ENCODE results near the gene IL31RA.
"Not testable (repeated sequence)": the region's sequence is repeated elsewhere in the genome, so short reads cannot be mapped to it uniquely, and the experiment has no call there.

IL31RA gene

DNA sequence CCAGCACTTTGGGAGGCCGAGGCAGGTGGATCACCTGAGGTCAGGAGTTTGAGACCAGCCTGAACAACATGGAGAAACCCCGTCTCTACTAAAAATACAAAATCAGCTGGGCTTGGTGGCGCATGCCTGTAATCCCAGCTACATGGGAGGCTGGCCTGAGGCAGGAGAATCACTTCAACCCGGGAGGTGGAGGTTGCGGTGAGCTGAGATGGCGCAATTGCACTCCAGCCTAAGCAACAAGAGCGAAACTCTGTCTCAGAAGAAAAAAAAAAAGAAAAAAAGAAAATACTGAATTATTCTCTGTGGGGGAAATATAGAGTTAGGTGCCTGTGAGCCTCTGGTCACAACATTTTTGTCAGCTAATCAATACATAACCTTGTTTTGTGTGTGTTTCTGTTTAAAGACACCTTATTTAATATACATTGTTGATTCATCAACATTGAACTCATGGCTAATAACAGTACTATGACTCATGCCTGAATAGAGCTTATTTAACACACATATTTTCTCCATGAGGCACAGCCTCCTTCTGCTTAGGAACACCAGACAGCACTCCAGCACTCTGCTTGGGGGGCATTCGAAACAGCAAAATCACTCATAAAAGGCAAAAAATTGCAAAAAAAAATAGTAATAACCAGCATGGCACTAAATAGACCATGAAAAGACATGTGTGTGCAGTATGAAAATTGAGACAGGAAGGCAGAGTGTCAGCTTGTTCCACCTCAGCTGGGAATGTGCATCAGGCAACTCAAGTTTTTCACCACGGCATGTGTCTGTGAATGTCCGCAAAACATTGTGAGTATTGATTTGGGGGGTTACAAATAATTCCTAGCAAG is at the start of gene IL31RA:
IL31RA (plus strand) TSS at position 519 of the 836 bp plus-strand sequence; CDS start at position 733, 214 bp downstream.
- no peak for DNase-seq

DNA sequence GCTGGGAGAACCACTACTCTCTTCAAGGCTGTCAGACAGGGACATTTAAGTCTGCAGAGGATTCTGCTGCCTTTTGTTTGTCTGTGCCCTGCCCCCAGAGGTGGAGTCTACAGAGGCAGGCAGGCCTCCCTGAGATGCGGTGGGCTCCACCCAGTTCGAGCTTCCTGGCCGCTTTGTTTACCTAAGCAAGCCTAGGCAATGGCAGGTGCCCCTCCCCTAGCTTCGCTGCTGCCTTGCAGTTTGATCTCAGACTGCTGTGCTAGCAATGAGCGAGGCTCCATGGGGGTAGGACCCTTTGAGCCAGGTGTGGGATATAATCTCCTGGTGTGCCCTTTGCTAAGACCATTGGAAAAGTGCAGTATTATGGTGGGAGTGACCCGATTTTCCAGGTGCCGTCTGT is 42.3 kb upstream of the IL31RA start:
- DNase-seq: not testable (repeated sequence)

DNA sequence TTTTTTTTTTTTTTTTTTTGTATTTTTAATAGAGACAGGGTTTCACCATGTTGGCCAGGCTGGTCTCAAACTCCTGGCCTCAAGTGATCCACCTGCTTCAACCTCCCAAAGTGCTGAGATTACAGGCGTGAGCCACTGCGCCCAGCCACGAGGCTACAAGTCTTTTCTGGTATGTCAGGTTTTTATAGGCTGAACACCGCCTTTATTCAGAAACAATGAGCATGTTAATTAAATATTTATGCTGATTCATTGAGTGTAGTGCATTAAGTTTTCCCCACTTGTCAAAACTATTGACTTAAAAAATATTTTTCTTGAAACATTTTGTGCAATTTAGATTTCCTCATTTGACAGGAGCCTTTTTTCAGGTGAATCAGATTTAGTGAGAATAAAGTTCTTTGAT is 35.2 kb upstream of the IL31RA start:
- DNase-seq: not testable (repeated sequence)

DNA sequence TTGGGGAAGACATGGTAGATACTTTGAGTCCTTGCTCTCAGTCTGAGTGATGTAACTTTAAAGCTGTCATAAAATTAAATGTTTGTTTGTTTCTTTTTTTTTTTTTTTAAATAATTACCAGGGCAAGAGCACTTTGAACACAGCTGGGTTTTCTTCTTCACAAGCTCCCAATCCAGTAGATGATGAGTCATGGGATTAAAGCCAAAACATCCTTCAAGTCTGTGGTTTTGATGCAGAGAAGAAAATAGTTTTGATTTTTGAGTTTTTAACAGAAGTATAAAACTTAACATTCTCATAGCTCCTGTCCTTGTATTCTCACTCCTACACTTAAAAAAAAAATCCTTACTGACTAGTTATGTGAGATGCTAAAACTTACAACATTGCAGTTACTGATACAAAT is 34.8 kb upstream of the IL31RA start:
- no peak for DNase-seq

DNA sequence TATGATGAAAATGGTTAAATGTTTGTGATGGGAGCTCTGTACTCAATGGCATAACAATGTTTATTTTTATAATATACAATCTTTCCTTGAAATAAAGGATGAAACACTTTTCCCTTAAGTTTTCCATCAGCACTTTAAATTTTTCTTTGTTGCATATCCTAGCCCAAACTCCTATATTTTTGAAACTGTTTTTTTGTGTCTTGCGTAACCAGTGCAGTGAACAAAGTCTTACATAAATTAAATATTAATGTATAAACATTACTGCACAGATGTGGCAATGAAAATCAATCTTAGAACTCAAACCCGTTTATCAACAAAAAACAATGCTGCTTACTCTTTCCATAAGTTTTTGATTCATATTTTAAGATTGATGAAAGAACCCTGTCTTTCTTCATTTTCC is 34.1 kb upstream of the IL31RA start:
- DNase-seq: no peak

DNA sequence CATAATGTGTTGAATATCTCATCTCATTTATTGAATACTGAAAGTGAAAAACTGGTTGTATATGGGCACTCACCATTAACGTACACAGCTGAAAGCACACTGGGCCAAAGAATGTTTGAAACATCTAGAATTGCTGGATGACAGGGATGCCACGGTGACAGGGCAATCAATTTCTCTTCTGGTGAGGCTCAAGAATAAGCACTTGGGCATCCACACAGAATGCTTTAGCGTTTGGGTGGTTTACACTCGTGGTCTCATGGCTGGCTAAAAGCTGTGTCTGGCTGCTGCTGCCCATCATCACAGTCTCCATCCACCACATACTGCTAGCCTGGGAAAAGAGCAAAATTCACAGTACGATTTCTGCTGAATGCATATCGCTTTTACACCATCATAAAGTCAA is 30.7 kb upstream of the IL31RA start:
- DNase-seq: no peak

DNA sequence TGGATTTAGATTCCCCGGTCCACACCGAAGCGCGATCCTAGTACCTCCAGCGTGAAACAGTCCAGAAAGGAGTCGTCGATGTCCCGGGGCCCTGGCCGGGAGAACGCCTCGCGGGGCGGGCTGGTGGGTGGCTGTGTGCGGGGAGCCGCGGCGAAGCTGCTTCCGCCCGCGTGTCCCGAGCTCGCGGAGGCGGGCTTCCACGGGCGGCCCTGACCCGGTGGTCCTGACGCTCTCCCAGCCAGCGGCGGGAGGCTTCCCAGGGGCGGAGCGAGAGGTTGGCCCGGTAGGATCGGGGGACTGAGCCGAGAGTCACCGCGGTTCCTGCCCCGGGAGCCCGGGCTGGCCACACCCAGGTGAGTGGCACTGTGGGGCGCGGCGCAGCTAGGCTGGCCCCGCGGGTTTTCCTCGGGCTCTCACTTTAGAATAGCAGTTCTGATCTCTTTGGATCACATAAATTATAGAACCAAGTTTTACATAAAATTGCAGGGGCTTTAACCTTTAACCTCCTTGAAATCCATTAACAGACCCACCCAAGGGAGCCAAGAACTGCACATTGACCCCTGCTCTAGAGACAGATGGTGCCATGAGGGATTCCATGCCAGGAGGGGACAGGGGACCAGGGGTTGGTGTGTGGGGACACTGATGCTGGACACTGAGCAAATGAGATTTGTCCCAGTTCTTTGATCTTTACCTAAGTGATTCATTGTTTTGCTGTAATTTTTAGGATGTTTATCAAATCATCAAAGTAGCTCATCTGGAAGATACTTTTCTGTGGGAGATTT is 29.2 kb upstream of the IL31RA start:
- DNase-seq: peak in 2 of 6 experiments; percentile 3 to 5

DNA sequence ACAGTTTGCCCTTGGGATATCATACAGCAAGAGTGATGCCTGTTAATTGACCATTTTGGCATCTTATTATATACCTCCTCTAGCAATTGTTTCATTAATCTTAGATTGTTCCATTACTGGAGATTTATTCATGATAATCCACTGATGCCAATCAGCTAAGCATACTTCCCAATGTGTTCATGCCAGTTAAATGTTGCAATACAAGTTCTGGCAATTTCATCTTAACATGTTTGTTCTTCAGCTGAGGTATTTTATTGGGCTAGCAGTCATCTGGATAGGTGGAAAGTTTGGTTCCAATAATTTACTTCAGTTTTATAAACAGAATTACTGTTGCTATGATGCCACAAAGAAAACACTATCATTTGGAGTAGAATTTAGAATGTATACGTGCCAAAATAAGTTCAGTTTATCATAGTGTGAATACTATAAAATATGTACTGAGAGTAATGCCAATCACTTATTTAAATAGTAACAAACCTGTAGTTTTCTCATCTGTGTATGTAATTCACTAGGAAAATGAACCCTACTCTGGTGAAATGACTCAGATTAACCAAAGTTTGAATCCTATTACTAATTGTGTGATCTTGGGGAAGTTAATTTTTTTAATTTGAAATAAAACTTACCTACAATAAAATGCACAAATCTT is 27.9 kb upstream of the IL31RA start:
- no peak for DNase-seq

DNA sequence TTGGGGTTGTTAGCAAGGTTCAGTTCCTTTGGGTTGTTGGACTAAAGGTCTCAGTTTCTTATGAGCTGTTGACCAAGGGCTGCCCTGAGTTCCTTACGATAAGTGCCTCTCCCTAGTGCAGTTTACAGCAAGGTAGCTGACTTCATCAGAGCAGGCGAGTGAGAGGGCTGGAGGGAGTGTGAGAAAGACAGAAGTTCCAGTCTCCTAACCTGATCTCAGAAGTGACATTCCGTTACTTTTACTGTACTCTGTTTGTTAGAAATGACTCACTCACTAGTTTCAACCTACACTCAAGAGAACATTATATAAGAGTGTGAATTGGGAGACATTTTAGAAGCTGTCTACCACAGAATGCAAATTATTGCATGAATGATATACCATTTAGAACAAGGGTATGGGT is 21.2 kb upstream of the IL31RA start:
- DNase-seq: no peak

DNA sequence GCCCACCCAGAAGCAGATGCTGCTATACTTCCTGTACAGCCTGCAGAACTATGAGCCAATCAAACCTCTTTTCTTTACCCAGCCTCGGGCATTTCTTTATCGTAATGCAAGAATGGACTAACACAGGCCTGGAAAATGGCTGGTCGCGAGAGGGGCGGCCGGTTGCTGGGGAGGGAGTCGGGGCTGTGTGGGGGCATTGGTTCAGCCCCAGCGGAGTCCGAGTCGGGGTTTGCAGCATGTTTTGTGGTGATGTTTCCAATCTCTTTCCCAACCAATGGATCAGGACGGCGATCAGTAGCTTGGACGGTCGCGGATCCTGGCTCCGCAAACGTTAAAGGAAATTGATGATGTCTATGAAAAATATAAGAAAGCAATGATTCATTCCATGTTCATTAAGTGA is 18.7 kb upstream of the IL31RA start:
- DNase-seq: no peak

DNA sequence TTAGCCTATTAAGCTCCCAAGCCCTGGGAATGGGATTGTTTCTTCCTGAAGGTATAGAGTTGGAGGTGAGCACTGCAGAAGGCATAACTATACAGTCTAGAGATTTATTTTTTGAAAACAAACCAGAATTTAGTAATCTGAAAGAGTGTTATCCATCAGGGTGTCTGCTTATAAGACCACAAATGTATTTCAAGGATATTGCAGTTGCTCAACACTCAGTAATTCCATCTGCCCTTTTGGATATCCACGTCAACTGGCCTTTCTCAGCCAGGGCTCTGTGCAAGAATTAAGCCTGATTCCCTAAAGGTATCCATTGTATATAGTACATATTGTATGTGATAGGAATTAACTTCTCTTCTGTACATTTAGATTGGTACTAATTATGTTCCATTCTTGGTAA is 15.0 kb upstream of the IL31RA start:
- DNase-seq: no peak

DNA sequence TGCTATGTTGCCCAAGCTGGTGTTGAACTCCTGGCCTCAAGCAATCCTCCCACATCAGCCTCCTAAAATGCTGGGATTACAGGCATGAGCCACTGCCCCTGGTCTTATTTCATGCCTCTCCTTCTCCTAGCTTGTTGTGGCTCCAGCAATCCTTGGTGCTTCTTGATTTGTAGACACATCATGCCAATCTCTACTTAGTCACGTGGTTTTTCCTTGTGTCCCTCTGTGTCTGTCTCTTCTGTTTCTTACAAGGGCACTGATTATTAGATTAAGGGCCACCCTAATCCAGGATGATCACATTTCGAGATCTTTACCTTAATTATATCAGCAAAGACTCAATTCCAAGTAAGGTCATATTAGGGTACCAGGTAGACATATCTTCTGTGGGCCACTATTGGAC is 9.2 kb upstream of the IL31RA start:
- DNase-seq: no peak

DNA sequence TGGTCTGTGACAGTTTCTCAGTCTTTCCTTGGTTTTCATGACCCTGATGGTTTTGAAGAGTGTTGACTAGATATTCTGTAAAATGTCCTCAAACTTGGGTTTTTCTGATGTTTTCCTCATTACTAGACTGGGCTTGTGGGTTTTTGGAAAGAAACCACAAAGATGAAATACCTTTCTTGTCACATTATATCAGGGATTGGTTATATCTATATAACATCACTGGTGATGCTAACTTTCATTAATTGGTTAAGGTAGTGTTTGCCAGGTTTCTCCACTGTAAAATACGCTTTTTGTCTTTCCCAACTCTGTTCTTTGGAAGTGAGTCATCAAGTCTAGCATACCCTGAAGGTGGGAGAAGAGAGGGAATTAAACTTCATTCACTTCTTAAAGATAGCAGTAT is 3.3 kb upstream of the IL31RA start:
- no peak for DNase-seq

DNA sequence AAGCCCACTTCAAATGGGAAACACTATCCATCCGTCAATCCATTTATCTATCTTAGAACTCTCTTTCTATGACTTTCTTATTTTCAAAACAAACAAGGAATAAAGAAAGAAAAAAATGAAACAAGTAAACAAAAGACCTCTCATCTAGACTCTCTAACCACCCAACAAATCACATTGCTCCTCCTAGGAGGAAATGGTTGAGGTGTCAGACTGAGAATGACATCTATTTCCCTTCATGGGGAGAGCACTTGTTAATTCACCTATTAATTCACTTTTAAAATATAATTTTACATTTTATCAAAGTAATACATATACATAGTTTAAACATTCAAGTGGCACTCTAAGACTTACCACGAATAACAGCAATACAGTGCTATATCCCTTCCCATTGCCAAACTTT is 2.4 kb upstream of the IL31RA start:
- no peak for DNase-seq

DNA sequence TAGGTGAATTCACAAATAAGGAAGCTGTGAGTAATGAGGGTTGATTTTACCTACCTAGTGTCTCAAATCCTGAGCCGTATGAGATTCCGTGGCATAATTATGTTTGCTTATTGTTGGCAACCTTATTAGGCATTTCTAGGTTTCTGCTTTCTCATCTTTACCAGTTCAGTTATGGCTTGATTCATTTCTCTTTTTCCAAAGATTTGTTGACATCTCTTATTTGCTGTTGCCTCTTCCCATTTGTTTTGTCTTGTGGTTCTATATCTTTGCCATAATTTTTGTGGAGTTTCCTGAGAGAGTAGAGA is 470 bp downstream of the IL31RA start:
- DNase-seq: no peak

DNA sequence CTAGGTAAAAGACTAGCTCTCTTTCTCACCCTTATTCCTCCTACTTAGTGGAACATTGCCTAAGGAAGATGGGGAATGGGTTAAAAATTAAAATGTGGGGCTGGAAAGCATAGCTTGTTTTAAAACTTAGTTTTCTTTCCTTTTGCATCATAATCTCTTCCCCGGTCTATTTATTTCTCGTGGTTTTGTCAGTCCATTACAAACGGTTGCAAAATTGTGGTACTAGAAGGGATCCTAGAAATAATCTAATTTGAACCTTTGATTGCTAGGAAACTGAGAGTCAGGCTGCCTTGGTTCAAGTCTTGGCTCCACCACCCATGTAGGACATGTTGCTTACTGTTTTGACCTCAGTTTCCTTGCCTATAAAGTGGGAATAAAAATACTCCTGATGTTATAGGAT is 1.3 kb downstream of the IL31RA start:
- DNase-seq: no peak

DNA sequence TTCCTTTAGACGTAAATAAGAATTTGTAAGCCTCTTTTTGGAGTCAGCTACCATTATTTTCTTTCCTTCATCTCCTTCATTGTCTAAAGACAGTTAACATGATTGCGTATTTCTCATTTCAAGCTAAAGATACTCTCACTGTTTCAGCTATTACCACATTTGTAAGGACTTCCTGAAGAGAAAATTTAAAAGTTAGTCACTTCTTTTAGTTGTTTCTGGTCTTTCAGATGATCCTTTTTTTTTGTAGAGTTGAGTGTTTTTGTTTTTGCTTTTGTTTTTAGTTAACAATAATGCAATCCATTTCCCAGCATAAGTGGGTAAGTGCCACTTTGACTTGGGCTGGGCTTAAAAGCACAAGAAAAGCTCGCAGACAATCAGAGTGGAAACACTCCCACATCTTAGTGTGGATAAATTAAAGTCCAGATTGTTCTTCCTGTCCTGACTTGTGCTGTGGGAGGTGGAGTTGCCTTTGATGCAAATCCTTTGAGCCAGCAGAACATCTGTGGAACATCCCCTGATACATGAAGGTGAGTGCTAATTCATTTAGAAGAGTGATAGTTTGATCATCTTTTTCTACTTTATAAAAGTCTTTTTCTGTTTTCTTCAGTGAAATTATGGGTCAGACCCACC is 2.0 kb downstream of the IL31RA start:
- no peak for DNase-seq

DNA sequence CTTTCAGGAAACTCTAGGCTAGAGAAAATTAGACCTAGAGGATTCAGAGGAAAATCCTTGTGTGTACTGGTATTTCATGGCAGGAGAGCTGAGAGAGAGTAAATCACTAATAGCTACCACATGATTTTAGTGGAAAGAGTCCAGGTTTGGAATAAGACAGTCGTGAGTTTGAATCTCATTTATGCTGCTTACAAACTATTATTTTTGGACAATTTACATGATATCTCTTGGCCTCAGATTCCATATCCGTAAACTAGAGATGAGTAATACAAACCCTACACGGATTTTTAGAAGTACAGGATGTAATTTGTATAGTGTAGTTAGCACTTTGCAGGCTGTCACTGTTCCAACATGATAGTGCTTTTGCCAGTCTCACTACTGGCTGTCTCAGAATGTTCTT is 2.7 kb downstream of the IL31RA start:
- no peak for DNase-seq

DNA sequence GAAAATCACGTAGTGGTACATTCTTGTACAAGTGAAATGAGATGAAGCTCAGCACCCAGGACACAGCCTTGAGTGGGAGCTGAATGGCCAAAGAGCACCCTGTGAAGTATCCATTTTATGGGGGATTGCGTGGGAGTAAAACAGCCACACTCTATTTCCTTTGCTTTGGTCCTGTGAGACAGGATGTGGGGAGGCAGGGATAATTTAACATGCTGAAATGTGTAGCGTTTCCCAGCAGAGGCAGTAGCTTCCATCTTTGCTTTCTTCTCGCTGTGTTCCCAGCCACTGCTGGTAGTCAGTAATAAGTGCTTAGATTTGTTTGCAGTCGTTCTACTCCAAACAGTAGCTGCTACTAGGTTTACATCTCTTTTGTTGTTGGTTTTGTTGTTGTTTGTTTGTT is 4.4 kb downstream of the IL31RA start:
- DNase-seq: peak in 3 of 6 experiments; percentile 10 to 42 (median 23)

DNA sequence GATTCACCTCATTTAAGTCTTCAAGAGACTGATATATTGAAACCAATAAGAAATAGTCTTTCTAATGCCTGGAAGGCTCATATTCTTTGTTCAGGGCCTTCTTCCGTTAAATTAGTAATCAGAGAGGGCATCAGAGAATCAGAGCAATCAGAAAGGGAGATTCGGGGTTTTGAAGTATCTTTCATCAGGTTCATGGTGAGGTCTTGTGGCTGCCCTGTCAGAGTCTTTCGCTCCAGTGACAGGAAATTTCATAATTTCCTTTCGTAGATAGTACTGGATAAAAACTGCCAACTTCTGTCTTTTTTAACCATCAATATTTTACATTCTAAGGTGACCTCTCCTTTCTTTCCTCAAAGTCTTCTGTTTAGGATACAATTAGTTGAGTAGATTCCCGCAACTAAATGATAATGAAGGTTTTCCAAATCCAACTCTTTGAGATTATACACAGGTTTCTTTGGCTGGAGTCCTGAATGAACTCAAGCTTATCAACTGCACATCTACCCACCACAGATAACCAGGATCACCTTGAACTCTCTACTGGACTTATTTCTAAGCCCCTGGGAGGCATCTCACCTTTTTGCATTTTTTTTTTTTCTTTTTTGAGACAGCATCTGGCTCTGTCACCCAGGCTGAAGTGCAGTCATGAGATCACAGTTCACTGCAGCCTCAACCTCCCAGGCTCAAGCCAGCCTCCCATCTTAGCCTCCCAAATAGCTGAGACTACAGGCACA is 5.5 kb downstream of the IL31RA start:
- DNase-seq: peak in 3 of 6 experiments; percentile 13 to 43 (median 31)

DNA sequence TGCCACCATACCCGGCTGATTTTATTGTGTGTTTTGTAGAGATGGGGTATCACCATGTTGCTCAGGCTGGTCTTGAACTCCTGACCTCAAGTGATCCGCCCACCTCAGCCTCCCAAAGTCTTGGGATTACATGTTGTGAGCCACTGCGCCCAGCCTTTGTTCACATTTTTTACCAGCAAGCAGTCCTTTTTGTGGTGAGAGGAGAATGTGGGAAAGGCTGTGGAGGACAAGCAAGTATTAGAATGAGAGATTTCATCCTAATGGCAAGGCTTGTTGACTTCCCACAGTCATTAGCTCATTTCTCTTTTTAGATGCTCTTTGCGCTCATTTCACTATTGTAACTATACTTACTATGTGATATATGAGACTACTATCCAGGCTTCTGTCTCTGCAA is 6.1 kb downstream of the IL31RA start:
- no peak for DNase-seq

DNA sequence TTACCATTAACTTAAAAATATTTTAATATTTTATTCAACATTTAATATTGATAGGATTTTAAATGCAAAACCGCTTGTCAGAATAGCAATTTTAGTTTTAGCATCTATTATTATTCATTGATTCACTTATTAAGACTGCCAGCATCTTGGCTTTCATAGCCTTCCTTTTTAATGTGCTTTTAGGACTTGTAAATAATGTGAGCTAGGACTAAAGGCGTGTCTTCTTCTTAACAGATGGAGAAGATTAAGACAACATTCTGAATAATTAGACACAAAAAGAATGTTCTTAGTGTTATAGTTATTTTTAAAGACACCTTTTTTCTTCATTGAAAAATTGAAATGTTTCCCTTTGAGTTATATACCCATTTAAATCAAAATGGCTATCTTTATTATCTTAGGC is 6.9 kb downstream of the IL31RA start:
- DNase-seq: no peak

DNA sequence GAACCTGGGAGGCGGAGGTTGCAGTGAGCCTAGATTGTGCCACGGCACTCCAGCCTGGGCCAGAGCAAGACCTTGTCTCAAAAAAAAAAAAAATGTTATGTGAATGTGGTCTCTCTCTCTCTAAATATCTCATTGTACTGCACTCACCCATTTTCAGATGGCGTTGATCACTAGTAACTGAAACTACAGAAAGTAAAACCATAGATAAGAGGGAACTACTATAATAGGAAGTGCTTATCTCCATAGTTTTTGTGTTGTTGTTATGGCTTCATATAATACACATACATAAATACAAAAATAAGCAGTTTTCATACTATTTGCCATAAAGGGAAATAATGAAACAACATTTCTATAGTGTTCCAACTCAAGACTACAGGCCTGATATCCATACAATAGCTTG is 9.1 kb downstream of the IL31RA start:
- no peak for DNase-seq
